IPS-20b (cell line): ENCODE measurements around the gene FN3K.
"Not testable (repeated sequence)": the region's sequence is repeated elsewhere in the genome, so short reads cannot be mapped to it uniquely, and the experiment has no call there.

Experiments used
- H3K27ac ChIP-seq: one replicate; pipeline ENCODE4 v1.5.1; 2013; ENCODE audit warnings: low read length
- H3K27me3 ChIP-seq: 2 replicates; pipeline ENCODE4 v1.6.1; 2013; ENCODE audit warnings: mild to moderate bottlenecking, low read length, inconsistent platforms; ENCODE audit not compliant: insufficient read depth
- H3K36me3 ChIP-seq: 2 replicates; pipeline ENCODE4 v1.6.1; 2013; ENCODE audit warnings: low read depth, mild to moderate bottlenecking, inconsistent platforms, low read length, moderate library complexity; ENCODE audit not compliant: insufficient read depth
- H3K4me1 ChIP-seq: 2 replicates; pipeline ENCODE4 v1.6.1; 2013; ENCODE audit warnings: mild to moderate bottlenecking, control low read depth, inconsistent platforms, low read length, moderate library complexity; ENCODE audit not compliant: insufficient read depth
- H3K4me3 ChIP-seq: 2 replicates; pipeline ENCODE4 v1.5.1; 2013; ENCODE audit warnings: mild to moderate bottlenecking, low read length, inconsistent platforms
- H3K9ac ChIP-seq: 2 replicates; pipeline ENCODE4 v1.6.1; 2013; ENCODE audit warnings: low read depth, mild to moderate bottlenecking, inconsistent platforms, low read length, moderate library complexity
- H3K9me3 ChIP-seq: 2 replicates; pipeline ENCODE4 v1.6.1; 2013; ENCODE audit warnings: mild to moderate bottlenecking, low read depth, low read length, inconsistent platforms; ENCODE audit not compliant: insufficient read depth

The FN3K gene

DNA sequence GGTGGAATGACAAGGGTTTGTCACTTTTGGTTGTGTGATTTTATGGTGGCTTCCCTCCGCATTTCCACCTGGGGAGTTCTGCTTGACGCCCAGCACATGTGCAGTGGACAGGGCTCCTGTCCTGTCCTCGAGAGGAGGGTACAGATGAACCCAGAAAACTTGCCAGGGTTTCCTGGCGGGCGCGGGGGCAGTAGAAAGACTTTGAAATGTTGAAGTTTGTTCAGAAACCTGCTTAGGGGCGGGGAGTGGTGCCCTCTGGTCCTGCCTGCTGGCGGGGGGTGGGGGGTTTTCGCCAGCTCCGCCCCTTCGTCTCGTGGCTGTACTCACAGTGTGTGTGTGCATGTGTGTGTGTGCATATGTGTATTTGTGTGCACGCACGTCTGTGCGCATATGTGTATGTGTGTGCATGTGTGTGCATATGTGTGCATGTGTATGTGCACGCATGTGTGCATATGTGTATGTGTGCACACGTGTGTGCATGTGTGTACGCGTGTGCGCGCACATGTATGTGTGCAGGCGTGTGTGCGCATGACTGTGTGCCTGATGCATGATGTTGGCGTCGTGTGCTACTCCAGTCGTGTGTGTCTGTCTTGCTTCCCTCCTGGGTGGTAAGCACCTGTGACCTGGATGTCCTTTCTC is 12.1 kb upstream of the FN3K start:
- Histone ChIP-seq H3K4me1 (no peaks in the 10 kb centered on the region), H3K27ac (no peak overlapping the region), H3K36me3 (peaks cover 33% of the 10 kb centered on the region), H3K9ac (no peak overlapping the region), H3K4me3 (no peak overlapping the region), H3K9me3 (no peaks in the 10 kb centered on the region), H3K27me3 (no peaks in the 10 kb centered on the region)

DNA sequence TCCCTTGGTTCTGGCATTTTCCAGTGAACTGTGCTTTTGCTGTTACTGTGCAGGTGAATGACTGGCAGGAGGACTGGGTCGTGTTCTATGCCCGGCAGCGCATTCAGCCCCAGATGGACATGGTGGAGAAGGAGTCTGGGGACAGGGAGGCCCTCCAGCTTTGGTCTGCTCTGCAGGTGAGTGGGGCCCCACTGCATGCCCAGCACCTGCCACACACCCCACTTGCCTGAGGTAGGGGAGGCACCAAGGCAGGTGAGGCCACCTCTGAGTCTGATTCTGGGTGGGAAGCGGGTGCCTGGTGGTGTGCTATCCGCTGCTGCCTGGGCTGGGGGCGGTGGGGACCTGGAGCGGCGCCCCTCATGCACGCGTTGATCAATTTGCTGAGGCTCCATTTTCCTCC is 9.0 kb upstream of the FN3K start:
- Histone ChIP-seq H3K36me3 (peaks cover 27% of the 10 kb centered on the region), H3K27me3 (no peaks in the 10 kb centered on the region)

DNA sequence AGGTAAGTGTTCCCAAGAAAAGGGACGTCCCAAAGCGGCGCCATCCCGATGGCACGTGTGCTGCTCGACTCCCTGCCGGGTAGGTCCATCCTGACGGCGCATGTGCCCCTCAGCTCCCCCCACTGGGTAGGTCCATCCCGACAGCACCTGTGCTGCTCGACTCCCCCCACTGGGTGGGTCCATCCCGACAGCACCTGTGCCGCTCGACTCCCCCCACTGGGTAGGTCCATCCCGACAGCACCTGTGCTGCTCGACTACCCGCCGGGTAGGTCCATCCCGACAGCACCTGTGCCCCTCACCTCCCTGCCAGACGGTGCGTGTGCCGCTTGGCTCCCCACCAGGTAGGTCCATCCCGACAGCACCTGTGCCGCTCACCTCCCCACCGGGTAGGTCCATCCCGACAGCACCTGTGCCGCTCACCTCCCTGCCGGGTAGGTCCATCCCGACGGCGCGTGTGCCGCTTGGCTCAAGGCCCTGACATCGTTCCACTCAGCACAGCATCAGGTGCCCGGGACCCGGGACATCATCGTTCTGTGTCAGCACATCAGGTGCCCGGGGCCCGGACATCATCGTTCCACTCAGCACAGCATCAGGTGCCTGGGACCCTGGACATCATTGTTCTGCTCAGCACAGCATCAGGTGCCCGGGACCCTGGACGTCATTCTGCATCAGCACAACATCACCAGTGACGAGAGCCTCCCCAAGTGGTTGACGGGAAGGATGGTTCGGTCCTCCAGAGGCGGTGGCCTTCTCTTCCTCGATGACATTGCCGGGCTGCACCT is 5.7 kb upstream of the FN3K start:
- H3K9me3 ChIP-seq, result peaks cover 8% of the 10 kb centered on the region
- no peak overlapping the region for H3K4me3 ChIP-seq
- no peaks in the 10 kb centered on the region for H3K4me1 ChIP-seq
- no peak overlapping the region for H3K9ac ChIP-seq
- H3K27me3 ChIP-seq, result no peaks in the 10 kb centered on the region
- peaks cover 22% of the 10 kb centered on the region for H3K36me3 ChIP-seq
- H3K27ac ChIP-seq, result no peak overlapping the region

More for the DNA sequence above, 9.0 kb upstream of the FN3K start:
- H3K4me1 ChIP-seq, result no peaks in the 10 kb centered on the region
- no peak overlapping the region for H3K9ac ChIP-seq
- H3K9me3 ChIP-seq, result no peaks in the 10 kb centered on the region
- no peak overlapping the region for H3K4me3 ChIP-seq
- H3K27ac ChIP-seq, result no peak overlapping the region

DNA sequence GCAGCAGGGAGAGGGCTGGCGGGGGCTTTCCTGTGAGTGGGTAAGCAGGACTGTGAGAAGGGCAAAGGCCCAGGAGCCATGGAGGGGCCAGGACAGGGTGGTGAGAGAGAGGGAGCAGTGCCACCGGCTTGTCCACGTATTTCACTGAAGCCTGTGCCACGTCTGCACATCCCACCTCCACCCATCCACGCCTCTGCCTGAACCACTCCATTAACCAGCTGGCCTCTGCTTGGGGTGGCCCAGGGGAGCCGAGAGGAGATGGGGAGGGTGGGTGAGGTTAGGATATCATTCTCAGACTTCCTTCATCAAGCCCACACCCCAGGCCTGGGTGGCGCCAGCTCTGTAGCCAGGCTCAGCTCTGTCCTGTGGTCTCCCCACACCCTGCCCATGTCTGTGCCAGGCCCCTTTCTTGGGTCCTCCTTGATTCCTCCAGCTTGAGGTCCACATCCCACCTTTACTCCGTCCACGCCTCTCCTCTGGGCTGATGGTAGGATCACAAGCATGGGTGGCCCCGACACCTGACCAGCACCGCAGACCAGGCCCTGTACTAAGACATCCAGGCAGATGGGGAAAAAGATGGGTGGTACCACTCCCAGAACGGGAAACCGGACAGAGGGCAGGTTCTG is 3.2 kb upstream of the FN3K start:
- Histone ChIP-seq H3K27me3 (peaks cover 8% of the 10 kb centered on the region; the same call in 1 of the 2 replicates), H3K4me1 (no peaks in the 10 kb centered on the region), H3K9ac (no peak overlapping the region), H3K4me3 (no peak overlapping the region), H3K36me3 (peaks cover 11% of the 10 kb centered on the region), H3K9me3 (peaks cover 8% of the 10 kb centered on the region), H3K27ac (no peak overlapping the region)

DNA sequence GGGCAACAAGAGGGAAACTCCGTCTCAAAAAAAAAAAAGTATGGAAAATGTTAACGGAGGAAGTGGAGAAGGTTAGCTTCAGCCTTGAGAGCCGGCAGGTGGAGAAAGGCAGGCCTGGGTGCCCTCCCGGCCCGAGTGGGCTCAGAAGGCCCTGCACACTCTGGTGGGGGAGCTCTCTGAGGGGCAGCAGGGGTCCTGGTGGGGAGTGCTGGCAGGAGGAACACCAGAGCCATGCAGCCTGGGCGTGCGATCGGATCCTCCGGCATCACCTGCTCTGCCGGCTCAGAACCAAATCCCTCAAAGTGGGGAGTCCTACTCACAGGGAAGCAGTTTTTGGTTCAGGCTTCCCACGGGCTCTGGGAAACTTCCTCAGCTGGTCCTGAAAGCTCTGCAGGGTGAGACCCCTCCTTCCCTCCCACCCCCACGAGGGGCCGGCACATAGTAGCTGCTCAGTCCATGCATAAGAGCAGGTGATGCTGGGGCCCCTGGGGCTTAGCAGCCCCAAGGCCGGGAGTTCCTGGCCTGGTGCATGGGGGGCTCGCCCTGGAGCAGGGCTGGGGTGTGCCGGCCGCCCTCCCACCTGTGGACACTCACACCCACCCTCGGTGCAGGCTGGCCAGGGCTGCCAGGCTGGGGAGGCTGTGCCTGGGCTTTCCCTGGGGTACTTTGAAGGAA is 1.2 kb downstream of the FN3K start:
- Histone ChIP-seq H3K4me3 (peak overlapping the region; percentile 70; the same call in 1 of the 2 replicates), H3K27me3 (peaks cover 8% of the 10 kb centered on the region; the same call in 1 of the 2 replicates), H3K9me3 (peaks cover 22% of the 10 kb centered on the region), H3K4me1 (no peaks in the 10 kb centered on the region), H3K9ac (no peak overlapping the region), H3K27ac (no peak overlapping the region), H3K36me3 (peaks cover 24% of the 10 kb centered on the region)

DNA sequence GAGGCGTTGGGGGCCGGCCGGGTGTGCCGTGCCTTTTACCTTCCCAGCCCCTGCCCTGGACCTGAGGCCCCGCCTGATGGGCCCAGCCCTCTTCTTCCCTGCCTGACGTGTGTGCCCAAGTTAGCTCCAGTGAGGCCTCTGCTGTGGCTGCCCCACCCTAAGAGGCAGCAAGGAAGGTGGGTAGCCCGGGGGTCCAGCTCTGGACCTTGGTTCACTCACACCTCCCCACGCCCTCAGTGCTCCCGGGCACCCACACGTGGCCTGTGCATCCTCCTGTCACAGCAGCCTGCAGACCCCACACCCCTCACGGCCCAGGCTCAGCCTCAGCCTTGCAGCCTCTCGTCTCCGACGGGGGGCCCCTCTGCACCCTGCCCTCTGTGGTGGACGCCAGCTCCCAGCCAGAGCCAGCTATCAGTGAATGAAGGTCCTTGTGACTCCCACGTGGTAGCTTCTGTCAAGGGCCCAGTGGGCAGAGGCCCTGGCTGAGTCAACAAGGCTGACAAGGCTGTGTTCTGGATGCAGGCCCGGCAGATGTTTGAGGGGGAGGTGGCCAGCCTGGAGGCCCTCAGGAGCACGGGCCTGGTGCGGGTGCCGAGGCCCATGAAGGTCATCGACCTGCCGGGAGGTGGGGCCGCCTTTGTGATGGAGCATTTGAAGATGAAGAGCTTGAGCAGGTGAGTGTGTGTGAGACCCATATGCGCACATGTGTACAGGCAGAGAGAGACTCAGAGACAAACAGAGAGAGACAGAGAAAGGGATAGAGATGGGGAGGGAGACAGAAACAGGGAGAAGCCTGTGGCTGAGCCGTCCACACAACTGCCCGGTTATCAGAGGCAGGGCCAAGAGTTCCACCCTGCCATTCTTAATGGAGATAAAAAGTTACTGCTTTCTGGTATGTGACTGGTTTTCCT is 2.8 kb downstream of the FN3K start:
- H3K27me3 ChIP-seq, result peaks cover 8% of the 10 kb centered on the region; the same call in 1 of the 2 replicates
- no peak overlapping the region for H3K9ac ChIP-seq
- H3K4me3 ChIP-seq, result no peak overlapping the region
- H3K36me3 ChIP-seq, result peaks cover 32% of the 10 kb centered on the region
- H3K27ac ChIP-seq, result no peak overlapping the region
- no peaks in the 10 kb centered on the region for H3K4me1 ChIP-seq
- peaks cover 18% of the 10 kb centered on the region for H3K9me3 ChIP-seq

DNA sequence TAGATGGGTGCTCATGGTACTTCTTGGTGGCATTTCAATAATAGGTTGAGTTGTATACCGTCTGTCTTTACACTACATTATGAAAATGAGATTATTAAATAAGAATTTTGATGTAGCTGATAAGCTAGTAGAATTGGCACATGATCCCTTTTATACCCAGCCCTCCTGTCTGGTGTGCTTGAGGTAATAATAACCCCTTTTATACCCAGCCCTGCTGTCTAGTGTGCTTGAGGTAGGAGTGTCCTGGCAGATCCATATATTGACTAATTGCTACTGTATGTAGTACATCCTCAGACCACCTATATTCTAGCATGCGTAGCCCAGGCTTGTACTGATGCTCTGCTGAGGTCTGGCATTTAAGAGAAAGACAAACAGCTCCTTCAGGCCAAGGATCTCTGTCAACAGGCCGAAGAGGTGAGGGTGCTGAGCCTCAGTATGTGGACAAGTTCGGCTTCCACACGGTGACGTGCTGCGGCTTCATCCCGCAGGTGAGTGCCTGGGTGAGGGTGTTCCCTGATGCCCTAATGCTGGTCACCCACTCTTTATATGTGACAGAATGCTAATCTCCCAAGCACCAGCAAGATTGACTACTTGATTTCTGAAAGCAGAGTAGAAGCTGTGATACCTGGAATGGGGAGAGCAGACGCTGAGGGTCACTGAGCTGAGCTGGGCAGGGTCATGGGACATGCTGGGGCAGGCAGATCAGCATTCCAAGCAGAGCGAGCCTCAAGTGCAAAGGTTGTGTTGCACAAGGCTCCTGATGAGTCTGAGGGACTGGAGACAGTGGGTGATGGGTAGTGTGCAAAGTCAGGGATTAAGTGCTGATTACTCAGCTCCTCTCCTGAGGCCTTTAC is 5.7 kb downstream of the FN3K start:
- no peak overlapping the region for H3K27ac ChIP-seq
- H3K4me3 ChIP-seq, result no peak overlapping the region
- H3K27me3 ChIP-seq, result peaks cover 3% of the 10 kb centered on the region; the same call in 1 of the 2 replicates
- H3K9me3 ChIP-seq, result peaks cover 16% of the 10 kb centered on the region
- H3K36me3 ChIP-seq, result peaks cover 31% of the 10 kb centered on the region
- no peaks in the 10 kb centered on the region for H3K4me1 ChIP-seq
- no peak overlapping the region for H3K9ac ChIP-seq

DNA sequence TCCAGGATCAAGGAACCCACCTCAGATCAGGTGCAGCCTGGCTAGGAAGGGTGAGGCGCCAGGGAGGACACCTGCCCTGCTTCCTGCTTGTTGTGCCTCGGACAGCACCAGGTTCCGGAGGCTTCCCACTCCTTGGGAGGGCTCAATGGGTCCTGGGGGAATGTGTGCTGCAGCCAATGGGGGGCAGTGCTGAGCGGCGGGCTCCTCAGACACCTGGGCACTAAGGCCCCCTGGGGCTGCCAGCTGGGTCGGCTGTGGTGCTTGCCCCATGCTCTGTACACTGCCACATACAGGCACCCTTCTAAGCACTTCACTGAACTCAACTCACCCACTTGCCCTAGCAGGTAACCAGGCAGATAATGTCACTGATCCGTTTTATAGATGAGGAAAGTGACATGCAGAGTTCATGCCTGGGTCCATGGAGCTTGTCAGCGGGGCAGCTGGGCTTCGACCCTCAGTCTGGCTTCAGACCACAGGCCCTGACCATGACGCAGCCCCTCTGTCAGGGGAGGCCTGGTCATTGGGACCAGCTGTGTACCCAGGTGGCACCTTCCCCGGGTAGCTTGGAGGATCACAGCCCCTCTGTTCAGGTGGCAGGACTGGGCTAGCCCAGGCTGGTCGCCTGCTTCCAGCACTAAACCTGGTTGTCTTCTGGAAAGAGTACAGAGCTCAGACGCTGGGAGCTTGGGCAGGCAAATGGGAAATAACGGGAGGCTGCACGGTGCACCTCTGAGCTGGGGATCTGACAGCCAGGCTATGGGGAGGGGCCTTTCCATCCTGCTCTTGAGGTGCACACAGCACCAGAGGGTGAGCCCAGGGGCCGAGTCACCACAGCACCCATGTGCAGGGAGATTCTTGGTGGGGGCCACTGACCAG is 8.2 kb downstream of the FN3K start:
- H3K9ac ChIP-seq, result no peak overlapping the region
- H3K27ac ChIP-seq, result no peak overlapping the region
- no peaks in the 10 kb centered on the region for H3K27me3 ChIP-seq
- no peaks in the 10 kb centered on the region for H3K4me1 ChIP-seq
- H3K9me3 ChIP-seq, result peaks cover 19% of the 10 kb centered on the region
- H3K36me3 ChIP-seq, result peaks cover 31% of the 10 kb centered on the region
- H3K4me3 ChIP-seq, result no peak overlapping the region

DNA sequence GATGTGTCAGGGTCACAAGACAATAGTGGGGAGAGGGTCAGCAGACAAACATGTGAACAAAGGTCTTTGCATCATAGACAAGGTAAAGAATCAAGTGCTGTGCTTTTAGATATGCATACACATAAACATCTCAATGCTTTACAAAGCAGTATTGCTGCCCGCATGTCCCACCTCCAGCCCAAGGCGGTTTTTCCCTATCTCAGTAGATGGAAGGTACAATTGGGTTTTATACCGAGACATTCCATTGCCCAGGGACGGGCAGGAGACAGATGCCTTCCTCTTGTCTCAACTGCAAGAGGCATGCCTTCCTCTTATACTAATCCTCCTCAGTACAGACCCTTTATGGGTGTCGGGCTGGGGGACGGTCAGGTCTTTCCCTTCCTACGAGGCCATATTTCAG is 9.3 kb downstream of the FN3K start:
- Histone ChIP-seq H3K36me3 (peaks cover 31% of the 10 kb centered on the region), H3K9me3 (peaks cover 19% of the 10 kb centered on the region)
- H3K4me3 ChIP-seq, H3K9ac ChIP-seq, H3K4me1 ChIP-seq, H3K27ac ChIP-seq, H3K27me3 ChIP-seq: not testable (repeated sequence)

DNA sequence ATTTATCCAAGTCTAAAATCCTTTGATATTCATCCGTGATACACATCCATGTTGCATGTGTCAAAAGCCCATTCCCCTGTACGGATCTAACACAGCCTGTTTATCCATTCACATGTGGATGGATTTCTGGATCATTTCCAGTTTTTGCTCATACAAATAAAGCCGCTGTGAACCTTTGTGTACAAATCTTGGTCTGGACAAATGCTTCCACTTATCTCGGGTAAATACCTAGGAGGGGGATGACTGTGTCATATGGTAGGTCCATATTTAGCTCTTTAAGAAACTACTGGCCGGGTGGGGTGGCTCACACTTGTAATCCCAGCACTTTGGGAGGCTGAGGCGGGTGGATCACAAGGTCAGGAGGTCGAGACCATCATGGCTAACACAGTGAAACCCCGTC is 10.1 kb downstream of the FN3K start:
- H3K36me3 ChIP-seq, result peaks cover 23% of the 10 kb centered on the region
- no peak overlapping the region; the same call in 1 of the 2 replicates for H3K4me3 ChIP-seq
- H3K9me3 ChIP-seq, result peaks cover 12% of the 10 kb centered on the region
- H3K27ac ChIP-seq, result no peak overlapping the region
- H3K9ac ChIP-seq, result no peak overlapping the region
- peaks cover 7% of the 10 kb centered on the region for H3K27me3 ChIP-seq
- H3K4me1 ChIP-seq, result no peaks in the 10 kb centered on the region
